Lung (tissue), 12 donors: ENCODE data around the gene CD48. TPM values are rescaled to one million over a fixed set of nuclear protein-coding genes. Genes with fewer than 3 reads are reported as not detected.

ENCODE experiments used
- ATAC-seq: fragments of 200-7000 bp; cut with Tn5 transposase; one replicate; pipeline ENCODE4 v1.9.1; 2020; ENCODE audit warnings: moderate number of reproducible peaks; ENCODE audit not compliant: insufficient read depth, low FRiP score
- DNase-seq, 3 donors: peaks; one replicate each; pipeline ENCODE4 v3.0.0-alpha.2; 2013 to 2017
- H3K27ac ChIP-seq, 2 donors: one replicate each; pipeline ENCODE4 v1.5.1; 2013; ENCODE audit warnings: mild to moderate bottlenecking in 2 of 2, moderate library complexity in 2 of 2, control low read depth in 1 of 2, inconsistent platforms in 1 of 2, low read depth in 1 of 2, low read length in 1 of 2
- H3K27me3 ChIP-seq, 3 donors: one replicate each; pipeline ENCODE4 v1.5.1; 2013; ENCODE audit warnings: low read length in 2 of 3; ENCODE audit not compliant: control insufficient read depth in 3 of 3, insufficient read depth in 3 of 3
- H3K36me3 ChIP-seq, 4 donors: one replicate each; pipeline ENCODE4 v1.5.1; 2013; ENCODE audit warnings: low read length in 4 of 4, mild to moderate bottlenecking in 1 of 4, moderate library complexity in 1 of 4; ENCODE audit not compliant: control insufficient read depth in 4 of 4, insufficient read depth in 4 of 4
- H3K4me1 ChIP-seq, 5 donors: one replicate each; pipeline ENCODE4 v1.5.1; 2013; ENCODE audit warnings: low read length in 5 of 5, mild to moderate bottlenecking in 2 of 5, moderate library complexity in 1 of 5; ENCODE audit not compliant: control insufficient read depth in 5 of 5, insufficient read depth in 5 of 5
- H3K4me3 ChIP-seq: one replicate; pipeline ENCODE4 v1.5.1; 2013; ENCODE audit warnings: mild to moderate bottlenecking, control low read depth, moderate library complexity
- H3K9ac ChIP-seq, 2 donors: one replicate each; pipeline ENCODE4 v1.5.1; 2013; ENCODE audit warnings: low read length in 2 of 2, control low read depth in 1 of 2; ENCODE audit not compliant: insufficient read depth in 1 of 2
- H3K9me3 ChIP-seq, 4 donors: one replicate each; pipeline ENCODE4 v1.5.1; 2013; ENCODE audit warnings: low read length in 3 of 4, mild to moderate bottlenecking in 1 of 4, moderate library complexity in 1 of 4; ENCODE audit not compliant: control insufficient read depth in 4 of 4, insufficient read depth in 3 of 4
- CTCF ChIP-seq: IDR thresholded peaks from 2 replicates; pipeline ENCODE4 v1.5.1; 2012; ENCODE audit warnings: mild to moderate bottlenecking; ENCODE audit errors: control extremely low read depth, extremely low read depth
- WGBS, 2 donors: extraction: QIAGEN DNeasy Blood & Tissue Kit; methylation state at CpG; one replicate each; pipeline ENCODE4 v1.1.7; 2013; 5-methylcytosine and 5-hydroxymethylcytosine counted together
- polyA plus RNA-seq, 2 donors: library from polyadenylated mRNA; stranded (reverse); fragments of 200-250 nt; gene quantifications; one replicate each; pipeline ENCODE4 v1.2.1, GENCODE V29; 2013
- total RNA-seq, 2 donors: library from RNA; depleted of rRNA in 1 of 2; stranded (reverse); fragments of >200 nt in 1 of 2; gene quantifications; one replicate each; pipeline ENCODE4 v1.2.1, GENCODE V29; 2014 to 2021
- donor health status: control.
- donor health status: control.
- donor health status: Bipolar disorder and iron deficiency.
- donor health status: healthy.
- donor health status: DM: yes; HTN: yes; CAD: no.

The CD48 gene
- total and polyA plus RNA-seq, 4 donors = 16.4 to 126 (median 25.6) TPM

GRCh38 chr1:160680399-160680798, 31.2 kb downstream of the CD48 start:
- Histone ChIP-seq H3K4me1 (no peaks in the 10 kb centered on the region), H3K9ac (no peak overlapping the region), H3K36me3 (peaks cover 0 to 4% (median 0%) of the 10 kb centered on the region in 4 donors), H3K27me3 (peaks cover 0 to 2% (median 0%) of the 10 kb centered on the region in 3 donors), H3K9me3 (peaks cover 0 to 3% (median 0%) of the 10 kb centered on the region in 4 donors), H3K27ac (no peak overlapping the region), H3K4me3 (no peak overlapping the region)
- 95 to 97% methylated on average over 8 of the region's 8 CpGs for WGBS, 2 donors
- DNase-seq (no peak), ATAC-seq (no peak)
- TF ChIP-seq CTCF = no peak

- Histone ChIP-seq H3K4me3 (no peak overlapping the region), H3K9me3 (peaks cover 0 to 3% (median 0%) of the 10 kb centered on the region in 4 donors), H3K27me3 (peaks cover 0 to 2% (median 0%) of the 10 kb centered on the region in 3 donors), H3K36me3 (peaks cover 0 to 4% (median 0%) of the 10 kb centered on the region in 4 donors), H3K4me1 (no peaks in the 10 kb centered on the region), H3K9ac (no peak overlapping the region), H3K27ac (no peak overlapping the region)
- ATAC-seq (no peak), DNase-seq (no peak)
- WGBS, 2 donors = 81 to 89% methylated on average over 3 of the region's 3 CpGs
- no peak for TF ChIP-seq CTCF
Measured at GRCh38 chr1:160679893-160680292, 31.7 kb downstream of the CD48 start.

DNA sequence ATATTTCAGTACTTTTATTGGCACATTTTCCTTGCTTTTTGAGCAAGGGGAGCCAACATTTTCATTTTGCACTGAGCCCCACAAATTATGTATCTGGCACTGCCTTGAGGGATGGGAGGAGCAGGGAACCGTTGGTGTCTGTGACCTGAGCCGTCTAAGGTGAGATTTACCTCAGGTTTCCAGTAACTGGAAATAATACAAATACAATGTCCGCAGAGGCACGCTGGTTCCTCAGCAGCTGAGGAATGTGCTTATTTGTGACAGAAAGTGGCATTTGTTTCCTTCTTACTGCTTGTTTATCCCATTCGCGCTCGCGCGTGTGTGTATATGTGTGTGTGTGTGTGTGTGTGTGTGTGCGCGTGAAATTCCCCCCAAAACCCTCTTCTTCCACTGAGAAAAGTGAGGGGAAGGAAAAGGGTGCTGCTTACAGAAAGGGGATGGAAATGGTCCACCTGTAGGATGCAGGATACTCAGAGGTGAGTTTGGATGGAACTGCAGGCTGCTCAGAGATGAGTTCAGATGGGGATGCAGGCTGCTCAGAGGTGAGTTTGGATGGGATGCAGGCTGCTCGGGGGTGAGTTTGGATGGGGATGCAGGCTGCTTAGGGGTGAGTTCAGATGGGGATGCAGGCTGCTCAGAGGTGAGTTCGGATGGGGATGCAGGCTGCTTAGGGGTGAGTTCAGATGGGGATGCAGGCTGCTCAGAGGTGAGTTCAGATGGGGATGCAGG, 34.6 kb downstream of the CD48 start:
- ATAC-seq (no peak), DNase-seq (no peak)
- H3K4me1 ChIP-seq = peaks cover 0 to 3% (median 0%) of the 10 kb centered on the region in 5 donors
- H3K27me3 ChIP-seq = peaks cover 0 to 2% (median 0%) of the 10 kb centered on the region in 3 donors
- 80 to 84% methylated on average over 13 of the region's 13 CpGs for WGBS, 2 donors
- H3K36me3 ChIP-seq = peaks cover 0 to 4% (median 0%) of the 10 kb centered on the region in 4 donors
- H3K9ac ChIP-seq = no peak overlapping the region
- H3K27ac ChIP-seq = no peak overlapping the region
- peaks cover 0 to 3% (median 0%) of the 10 kb centered on the region in 4 donors for H3K9me3 ChIP-seq
- no peak overlapping the region for H3K4me3 ChIP-seq
- TF ChIP-seq CTCF = no peak
